ENCODE results near the gene LPGAT1. TPM values are rescaled to one million over a fixed set of nuclear protein-coding genes. Genes with fewer than 3 reads are reported as not detected.

The LPGAT1 gene
- polyA plus RNA-seq, 1 experiment = 16.5 TPM

DNA sequence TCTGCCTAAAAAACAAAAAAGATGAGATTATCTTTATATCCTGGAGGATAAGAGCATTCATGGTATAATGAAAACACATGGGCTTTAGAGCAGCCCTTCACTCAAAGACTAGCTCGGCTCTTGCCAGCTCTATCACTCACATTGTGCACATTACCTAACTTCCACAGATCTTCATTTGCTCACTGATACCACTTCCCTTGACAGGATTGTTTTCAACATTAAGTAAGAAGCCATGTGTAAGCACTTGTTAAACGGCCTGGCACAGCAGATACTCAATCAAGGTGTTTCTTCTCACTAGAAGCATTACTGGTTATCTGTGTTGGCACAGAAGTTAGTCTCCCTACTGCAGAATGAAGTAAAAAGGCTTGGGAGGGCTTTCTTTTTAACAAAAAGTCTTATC lies 18.7 kb downstream of the LPGAT1 start:
- ChIA-PET CTCF (no interaction called here), POLR2A (no interaction called here)
- TF ChIP-seq, protein P1, sequence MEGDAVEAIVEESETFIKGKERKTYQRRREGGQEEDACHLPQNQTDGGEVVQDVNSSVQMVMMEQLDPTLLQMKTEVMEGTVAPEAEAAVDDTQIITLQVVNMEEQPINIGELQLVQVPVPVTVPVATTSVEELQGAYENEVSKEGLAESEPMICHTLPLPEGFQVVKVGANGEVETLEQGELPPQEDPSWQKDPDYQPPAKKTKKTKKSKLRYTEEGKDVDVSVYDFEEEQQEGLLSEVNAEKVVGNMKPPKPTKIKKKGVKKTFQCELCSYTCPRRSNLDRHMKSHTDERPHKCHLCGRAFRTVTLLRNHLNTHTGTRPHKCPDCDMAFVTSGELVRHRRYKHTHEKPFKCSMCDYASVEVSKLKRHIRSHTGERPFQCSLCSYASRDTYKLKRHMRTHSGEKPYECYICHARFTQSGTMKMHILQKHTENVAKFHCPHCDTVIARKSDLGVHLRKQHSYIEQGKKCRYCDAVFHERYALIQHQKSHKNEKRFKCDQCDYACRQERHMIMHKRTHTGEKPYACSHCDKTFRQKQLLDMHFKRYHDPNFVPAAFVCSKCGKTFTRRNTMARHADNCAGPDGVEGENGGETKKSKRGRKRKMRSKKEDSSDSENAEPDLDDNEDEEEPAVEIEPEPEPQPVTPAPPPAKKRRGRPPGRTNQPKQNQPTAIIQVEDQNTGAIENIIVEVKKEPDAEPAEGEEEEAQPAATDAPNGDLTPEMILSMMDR (IDR thresholded peaks at IDR 0.05; ENCODE audit: low read depth, low read length) = no peak
- H3K4me3 ChIP-seq (ENCODE audit: low read depth, low read length) = no peak overlapping the region
- no peak overlapping the region for H3K27ac ChIP-seq (ENCODE audit: low read depth, low read length)
- H3K27me3 ChIP-seq (ENCODE audit: control insufficient read depth, insufficient read depth, low read length) = no peaks in the 10 kb centered on the region
- no peaks in the 10 kb centered on the region for H3K9me3 ChIP-seq (ENCODE audit: control insufficient read depth, insufficient read depth, low read length)
- no peak for DNase-seq (ENCODE audit: low read depth, low spot score)

GRCh38 chr1:211811126-211811525 lies 19.4 kb downstream of the LPGAT1 start:
- DNase-seq (ENCODE audit: low read depth, low spot score) = no peak
- TF ChIP-seq, protein P1 (IDR thresholded peaks at IDR 0.05; ENCODE audit: low read depth, low read length) = no peak
- H3K27ac ChIP-seq (ENCODE audit: low read depth, low read length) = no peak overlapping the region
- H3K4me3 ChIP-seq (ENCODE audit: low read depth, low read length) = no peak overlapping the region
- H3K9me3 ChIP-seq (ENCODE audit: control insufficient read depth, insufficient read depth, low read length) = no peaks in the 10 kb centered on the region
- no peaks in the 10 kb centered on the region for H3K27me3 ChIP-seq (ENCODE audit: control insufficient read depth, insufficient read depth, low read length)
- POLR2A ChIA-PET = no interaction called here
- CTCF ChIA-PET = interaction anchor here (0.7 kb wide), 1 partner anchor 30 kb away, joined by 4 read pairs; no protein-coding TSS in a partner anchor

- TF ChIP-seq, protein P1 (IDR thresholded peaks at IDR 0.05; ENCODE audit: low read depth, low read length) = no peak
- Histone ChIP-seq H3K9me3 (ENCODE audit: control insufficient read depth, insufficient read depth, low read length) (no peaks in the 10 kb centered on the region), H3K27ac (ENCODE audit: low read depth, low read length) (no peak overlapping the region), H3K4me3 (ENCODE audit: low read depth, low read length) (no peak overlapping the region), H3K27me3 (ENCODE audit: control insufficient read depth, insufficient read depth, low read length) (no peaks in the 10 kb centered on the region)
- ChIA-PET CTCF (interaction anchor here (0.7 kb wide), 1 partner anchor 110 kb away, joined by 4 read pairs; no protein-coding TSS in a partner anchor), POLR2A (no interaction called here)
- no peak for DNase-seq (ENCODE audit: low read depth, low spot score)
Measured at GRCh38 chr1:211808475-211808874, 22.1 kb downstream of the LPGAT1 start.

DNA sequence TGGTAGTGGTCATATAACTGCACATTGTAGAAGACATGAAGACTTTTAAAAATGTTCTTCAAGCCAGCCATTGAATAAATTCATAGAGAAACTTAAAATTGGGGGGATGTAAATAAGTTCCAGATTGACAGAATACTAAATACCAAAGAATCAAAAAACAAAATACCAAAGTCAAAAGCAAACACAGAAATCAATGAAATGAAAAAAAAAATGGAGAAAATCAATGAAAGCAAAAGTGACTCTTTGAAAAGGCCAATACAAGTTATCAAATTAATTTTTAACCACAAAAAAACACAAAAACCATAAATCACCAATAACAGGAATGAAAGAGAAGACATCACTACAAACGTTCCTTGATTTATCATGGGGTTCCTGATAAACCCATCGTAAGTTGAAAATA lies 25.6 kb downstream of the LPGAT1 start:
- Histone ChIP-seq H3K9me3 (ENCODE audit: control insufficient read depth, insufficient read depth, low read length) (peaks cover 2% of the 10 kb centered on the region), H3K4me3 (ENCODE audit: low read depth, low read length) (no peak overlapping the region), H3K27ac (ENCODE audit: low read depth, low read length) (no peak overlapping the region), H3K27me3 (ENCODE audit: control insufficient read depth, insufficient read depth, low read length) (no peaks in the 10 kb centered on the region)
- DNase-seq (ENCODE audit: low read depth, low spot score) = no peak
- TF ChIP-seq, protein P1 (IDR thresholded peaks at IDR 0.05; ENCODE audit: low read depth, low read length) = no peak
- CTCF ChIA-PET = no interaction called here
- POLR2A ChIA-PET = no interaction called here

- ChIA-PET POLR2A (no interaction called here), CTCF (interaction anchor here (0.6 to 0.7 kb wide), 2 partner anchors 68 to 103 kb away, joined by 3 read pairs; no protein-coding TSS in a partner anchor)
- no peak overlapping the region for H3K27ac ChIP-seq (ENCODE audit: low read depth, low read length)
- peaks cover 2% of the 10 kb centered on the region for H3K9me3 ChIP-seq (ENCODE audit: control insufficient read depth, insufficient read depth, low read length)
- H3K27me3 ChIP-seq (ENCODE audit: control insufficient read depth, insufficient read depth, low read length) = no peaks in the 10 kb centered on the region
- DNase-seq (ENCODE audit: low read depth, low spot score) = no peak
- no peak overlapping the region for H3K4me3 ChIP-seq (ENCODE audit: low read depth, low read length)
- TF ChIP-seq, protein P1 (IDR thresholded peaks at IDR 0.05; ENCODE audit: low read depth, low read length) = no peak
Measured at GRCh38 chr1:211800925-211801607, 29.5 kb downstream of the LPGAT1 start.
